Globus pallidus (tissue), 1 donor: ENCODE results near the gene ZFYVE26.
"Not testable (repeated sequence)": the region's sequence is repeated elsewhere in the genome, so short reads cannot be mapped to it uniquely, and the experiment has no call there.

ENCODE experiments used
- DNase-seq: peaks from one replicate; pipeline ENCODE4 v3.0.0-alpha.2; 2015; ENCODE audit warnings: low spot score

Gene ZFYVE26

GRCh38 chr14:67816326-67817002, at the start of gene ZFYVE26:
Gene ZFYVE26 (minus strand): TSS chr14:67816590. CDS start chr14:67815963, 627 bp downstream.
- DNase-seq: peak; percentile 96

GRCh38 chr14:67863223-67863622, 46.8 kb upstream of the ZFYVE26 start:
- DNase-seq: no peak

GRCh38 chr14:67859169-67859749, 42.9 kb upstream of the ZFYVE26 start:
- no peak for DNase-seq

GRCh38 chr14:67857778-67858350, 41.5 kb upstream of the ZFYVE26 start:
- DNase-seq: no peak

GRCh38 chr14:67856827-67857226, 40.4 kb upstream of the ZFYVE26 start:
- DNase-seq: no peak

- no peak for DNase-seq
These were observed 37.3 kb upstream of the ZFYVE26 start for GRCh38 chr14:67853715-67854114.

- no peak for DNase-seq
These were observed 36.7 kb upstream of the ZFYVE26 start for GRCh38 chr14:67852926-67853604.

GRCh38 chr14:67851785-67852410, 35.5 kb upstream of the ZFYVE26 start:
- no peak for DNase-seq

GRCh38 chr14:67850066-67850830, 33.9 kb upstream of the ZFYVE26 start:
- DNase-seq: no peak

GRCh38 chr14:67846029-67846610, 29.7 kb upstream of the ZFYVE26 start:
- DNase-seq: no peak

- DNase-seq: no peak
These were observed 20.7 kb upstream of the ZFYVE26 start for GRCh38 chr14:67837011-67837624.

- no peak for DNase-seq
These were observed 19.2 kb upstream of the ZFYVE26 start for GRCh38 chr14:67835596-67835995.

GRCh38 chr14:67833403-67833802, 17.0 kb upstream of the ZFYVE26 start:
- no peak for DNase-seq

GRCh38 chr14:67831113-67831512, 14.7 kb upstream of the ZFYVE26 start:
- no peak for DNase-seq

- DNase-seq: no peak
These were observed 4.7 kb upstream of the ZFYVE26 start for GRCh38 chr14:67821121-67821520.

- DNase-seq: no peak
These were observed 4.1 kb upstream of the ZFYVE26 start for GRCh38 chr14:67820428-67820971.

- peak; percentile 83 for DNase-seq
These were observed 3.4 kb upstream of the ZFYVE26 start, which contains the start of gene RAD51B for GRCh38 chr14:67819563-67820421. Gene RAD51B (plus strand): TSS chr14:67819779.

- not testable (repeated sequence) for DNase-seq
These were observed 2.1 kb upstream of the ZFYVE26 start for GRCh38 chr14:67818476-67818875.

- DNase-seq: no peak
These were observed 1.5 kb upstream of the ZFYVE26 start for GRCh38 chr14:67817750-67818438.
